Diencephalon (tissue), 1 donor: Measurements from ENCODE around the gene IER3. TPM values are rescaled to one million over a fixed set of nuclear protein-coding genes. Genes with fewer than 3 reads are reported as not detected.

Experiments used
- small RNA-seq: library from RNA; depleted of rRNA; stranded (forward); fragments of <200 nt; gene quantifications from one replicate; pipeline ENCODE3, GENCODE V24; 2014
- total RNA-seq: library from RNA; depleted of rRNA; stranded (reverse); fragments of >200 nt; gene quantifications from one replicate; pipeline ENCODE4 v1.2.3, GENCODE V29; 2014

The IER3 gene
- 3.5 TPM for total RNA-seq

GRCh38 chr6:30744054-30744805 lies at the start of gene IER3:
Gene IER3, minus strand, starts transcription at chr6:30744547. Its CDS starts 29 bp downstream, at chr6:30744518.

GRCh38 chr6:30742316-30743098 lies 1.8 kb downstream of the IER3 start, which contains the start of gene FLOT1:
Gene FLOT1, minus strand, starts transcription at chr6:30742687. Its CDS starts 498 bp downstream, at chr6:30742189.

GRCh38 chr6:30719791-30720737 lies 24.3 kb downstream of the IER3 start, which contains the start of gene TUBB:
Gene TUBB, plus strand, starts transcription at chr6:30720352. Its CDS starts 155 bp downstream, at chr6:30720507.

GRCh38 chr6:30717129-30717844 lies 27.1 kb downstream of the IER3 start, which contains the start of gene MDC1:
Gene MDC1, minus strand, starts transcription at chr6:30717281. Its CDS starts 2,106 bp downstream, at chr6:30715175.

Small RNAs within 50 kb of the gene (small RNA-seq; reads per million reads assigned to genes)
- gene RF00019 (not detected), gene RN7SL353P (not detected)

Other genes starting within 250 kb of the IER3 start
- 49.4 TPM for gene GNL1, start 188.1 kb downstream of the IER3 start, total RNA-seq
- 13.4 TPM for gene PRR3, start 187.3 kb downstream of the IER3 start, total RNA-seq
- gene ABCF1, start 173.1 kb downstream of the IER3 start, total RNA-seq = 36.0 TPM
- 32.1 TPM for gene PPP1R10, start 127.3 kb downstream of the IER3 start, total RNA-seq
- 84.4 TPM for gene MRPS18B, start 126.7 kb downstream of the IER3 start, total RNA-seq
- gene ATAT1, start 117.7 kb downstream of the IER3 start, total RNA-seq = 55.1 TPM
- gene C6orf136, start 97.4 kb downstream of the IER3 start, total RNA-seq = 12.0 TPM
- 21.7 TPM for gene DHX16, start 71.5 kb downstream of the IER3 start, total RNA-seq
- gene PPP1R18, start 57.9 kb downstream of the IER3 start, total RNA-seq = 26.8 TPM
- 2.1 TPM for gene NRM, start 53.6 kb downstream of the IER3 start, total RNA-seq
- gene MDC1, start 27.3 kb downstream of the IER3 start, total RNA-seq = 6.5 TPM
- gene TUBB, start 24.2 kb downstream of the IER3 start, total RNA-seq = 1,178 TPM
- 62.5 TPM for gene FLOT1, start 1.9 kb downstream of the IER3 start, total RNA-seq
- 164 TPM for gene DDR1, start 140.0 kb upstream of the IER3 start, total RNA-seq
- gene GTF2H4, start 163.7 kb upstream of the IER3 start, total RNA-seq = 26.5 TPM
- 33.0 TPM for gene VARS2, start 169.7 kb upstream of the IER3 start, total RNA-seq
- not detected for gene SFTA2, start 187.6 kb upstream of the IER3 start, total RNA-seq
- gene MUCL3, start 196.4 kb upstream of the IER3 start, total RNA-seq = not detected
- gene MUC21, start 239.2 kb upstream of the IER3 start, total RNA-seq = not detected